Left hindlimb (tissue), 1 donor: Measurements from ENCODE around the gene DPT.
A peak's percentile ranks its signal among the peaks of the same experiment; 100 is the strongest.
"Not testable (repeated sequence)": the region's sequence is repeated elsewhere in the genome, so short reads cannot be mapped to it uniquely, and the experiment has no call there.

Experiments used
- DNase-seq: peaks from one replicate; pipeline ENCODE4 v3.0.0-alpha.2; 2018

DPT gene

DNA sequence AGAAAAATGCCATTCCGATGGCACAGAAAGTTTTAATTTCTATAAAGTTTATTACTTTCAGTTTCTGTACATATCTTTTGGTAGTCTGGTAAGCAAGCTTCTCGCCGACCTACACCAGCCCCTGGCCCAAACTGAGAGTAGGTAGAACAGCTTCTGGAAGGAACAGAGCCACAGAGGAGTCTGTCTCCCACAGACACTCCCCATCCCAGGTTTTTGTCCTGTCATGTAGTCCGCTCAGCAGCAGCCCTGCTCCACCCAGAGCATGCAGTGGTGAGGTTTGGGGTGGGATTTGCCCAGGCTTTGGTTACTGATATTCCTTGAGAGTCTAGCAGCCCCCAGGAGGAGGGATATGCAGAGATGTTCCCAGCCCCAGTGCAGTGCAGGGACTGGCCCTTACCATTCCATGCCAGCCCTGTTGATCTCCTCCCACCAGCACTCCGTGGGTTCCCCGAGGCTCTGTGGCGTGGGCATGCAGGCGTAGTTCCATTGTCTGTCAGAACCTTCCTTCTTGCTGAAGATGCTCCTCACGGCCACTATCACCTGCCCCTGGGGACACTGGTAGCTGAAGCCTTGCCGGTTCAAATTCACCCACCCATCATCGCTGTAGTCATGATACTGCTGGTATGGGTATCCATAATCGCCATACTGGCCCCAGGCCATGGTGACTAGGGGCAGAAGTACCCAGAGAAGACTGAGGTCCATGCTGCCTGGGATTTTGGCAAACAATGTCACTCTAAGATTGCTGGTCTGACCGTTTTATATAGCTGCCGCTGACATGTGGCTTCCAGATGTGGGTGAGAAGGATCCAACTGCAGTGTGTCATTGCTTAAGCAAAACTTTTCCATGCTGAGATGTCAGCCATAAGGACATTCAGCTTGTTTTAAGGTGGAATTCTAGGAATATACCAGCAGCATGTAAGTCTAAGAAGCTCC, at the start of gene DPT:
Gene DPT (minus strand): TSS at position 734 of the 932 bp plus-strand sequence. CDS start 32 bp downstream, at position 702.
- peak; percentile 84 for DNase-seq

DNA sequence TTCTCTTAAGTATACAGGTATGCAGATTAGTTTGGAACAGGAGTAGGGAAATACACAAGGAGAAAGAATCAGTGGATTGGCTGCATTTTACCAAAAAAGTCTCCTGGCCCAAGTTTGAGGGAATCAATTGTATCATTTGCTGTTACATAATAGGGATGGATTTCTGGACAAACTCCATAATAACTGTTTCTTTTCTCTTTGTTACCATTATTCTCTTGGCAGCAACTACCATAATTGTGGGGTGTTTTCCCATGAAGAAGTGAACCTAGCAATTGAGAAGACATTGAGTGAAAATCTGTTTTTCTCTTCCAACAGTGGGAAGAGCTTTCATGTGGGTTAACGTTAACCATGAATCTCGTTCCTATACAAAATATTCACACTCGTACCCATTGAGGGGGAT, 46.4 kb upstream of the DPT start:
- DNase-seq = no peak

- peak; percentile 54 for DNase-seq
Measured at GRCh38 chr1:168774241-168774640, 45.2 kb upstream of the DPT start.

DNA sequence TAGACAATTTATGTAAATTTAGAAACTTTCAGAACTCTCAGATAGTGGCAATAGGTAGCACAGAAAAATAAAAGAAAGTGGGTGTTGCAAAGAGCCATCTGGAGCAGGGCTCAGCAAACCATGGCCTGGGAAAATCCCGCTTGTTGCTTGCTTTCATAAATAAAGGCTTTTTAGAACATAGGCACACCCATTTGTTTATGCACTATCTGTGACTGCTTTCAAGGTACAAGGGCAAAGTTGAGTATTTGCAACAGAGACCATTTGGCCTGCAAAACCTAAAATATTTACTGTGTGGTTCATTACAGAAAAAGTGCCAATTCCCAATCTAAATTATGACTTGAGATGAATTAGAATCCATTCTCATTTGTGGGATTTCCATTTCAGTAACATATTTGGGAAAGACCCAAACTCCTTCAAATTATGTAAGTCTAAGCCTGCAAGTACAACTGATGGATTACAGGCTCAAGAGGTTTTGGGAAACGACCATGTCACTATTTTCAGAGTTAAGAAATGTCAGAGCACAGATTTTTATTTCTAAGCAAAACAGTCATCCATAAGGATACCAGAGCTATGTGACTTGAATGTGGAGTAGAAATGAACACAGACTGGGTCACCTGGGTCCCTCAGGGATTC, 43.5 kb upstream of the DPT start:
- DNase-seq = no peak

DNA sequence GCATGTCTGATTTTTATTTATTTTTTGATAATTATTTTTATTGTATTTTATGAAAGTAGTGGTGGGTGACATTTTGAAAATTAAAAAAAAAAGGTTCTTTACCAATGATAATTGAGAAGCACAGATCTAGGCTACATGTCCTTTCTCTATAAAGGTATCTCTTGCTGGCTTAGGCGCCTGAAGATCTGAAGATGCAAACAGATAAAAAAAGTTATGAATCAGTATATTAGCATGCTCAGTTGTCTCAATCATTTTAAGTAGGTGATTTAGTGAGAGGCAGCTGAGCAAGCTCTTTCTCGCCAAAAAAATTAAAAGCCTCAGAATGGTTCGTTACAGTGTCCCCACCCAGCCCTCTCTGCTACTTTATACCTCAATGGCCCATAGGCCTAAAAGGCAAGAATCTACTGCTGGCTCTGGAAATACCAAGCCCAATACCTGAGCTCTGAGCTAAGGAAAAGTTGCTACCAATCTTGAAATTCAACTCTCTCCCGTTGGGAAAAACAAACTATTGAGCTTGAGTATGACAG, 42.2 kb upstream of the DPT start:
- DNase-seq = no peak

- DNase-seq = not testable (repeated sequence)
Measured at GRCh38 chr1:168769893-168770292, 40.9 kb upstream of the DPT start.

DNA sequence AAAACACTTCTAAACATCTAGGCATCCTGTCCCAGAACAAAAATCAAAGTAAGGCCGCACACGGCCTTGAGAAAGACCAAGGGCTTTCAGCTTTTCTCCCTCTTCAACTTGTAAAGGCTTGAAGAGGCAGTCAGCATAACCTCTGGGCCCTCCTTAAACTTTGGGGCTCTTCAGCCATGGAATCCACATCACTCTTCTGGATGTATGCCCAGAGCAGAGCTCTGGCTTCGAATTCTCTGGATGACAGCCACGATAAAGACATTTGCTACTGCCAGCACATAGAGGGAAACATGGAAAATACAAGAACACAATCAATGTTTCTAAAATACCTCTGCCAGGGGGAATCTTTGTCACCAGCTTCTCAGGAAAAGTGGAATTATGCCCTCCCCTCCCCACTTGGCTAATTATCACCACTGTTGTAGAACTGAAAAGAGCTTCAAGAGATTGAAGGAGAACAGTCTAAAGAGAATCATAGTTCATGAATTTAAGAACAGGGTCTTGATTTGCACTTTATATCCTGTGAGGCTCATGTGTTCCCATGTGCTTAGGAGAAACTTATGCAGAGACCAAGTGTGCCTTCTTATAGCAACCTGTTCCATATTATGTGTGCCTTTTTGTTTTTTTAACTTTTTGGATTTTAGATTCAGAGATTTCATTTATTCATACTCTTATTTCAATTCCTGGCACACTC, 39.0 kb upstream of the DPT start:
- peak; percentile 83 for DNase-seq

DNA sequence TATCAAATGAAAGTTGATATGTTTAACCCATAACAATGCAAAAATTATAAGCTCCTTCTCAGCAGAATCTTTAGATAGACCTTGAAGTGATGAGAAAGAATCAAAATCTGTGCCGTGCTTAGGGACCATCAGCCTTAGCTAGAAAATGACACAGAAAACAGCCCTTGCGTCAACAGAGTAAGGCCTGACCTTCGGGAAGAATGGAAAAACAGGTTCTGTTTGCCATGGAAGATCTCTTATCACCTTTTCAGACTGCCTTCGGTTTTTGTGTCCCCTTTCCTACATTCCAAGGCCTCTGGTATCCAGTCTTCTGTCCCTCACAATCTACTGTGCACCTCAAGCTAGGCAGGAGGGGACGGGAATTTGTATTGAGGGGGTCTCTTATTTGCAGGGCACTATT, 37.6 kb upstream of the DPT start:
- no peak for DNase-seq

DNA sequence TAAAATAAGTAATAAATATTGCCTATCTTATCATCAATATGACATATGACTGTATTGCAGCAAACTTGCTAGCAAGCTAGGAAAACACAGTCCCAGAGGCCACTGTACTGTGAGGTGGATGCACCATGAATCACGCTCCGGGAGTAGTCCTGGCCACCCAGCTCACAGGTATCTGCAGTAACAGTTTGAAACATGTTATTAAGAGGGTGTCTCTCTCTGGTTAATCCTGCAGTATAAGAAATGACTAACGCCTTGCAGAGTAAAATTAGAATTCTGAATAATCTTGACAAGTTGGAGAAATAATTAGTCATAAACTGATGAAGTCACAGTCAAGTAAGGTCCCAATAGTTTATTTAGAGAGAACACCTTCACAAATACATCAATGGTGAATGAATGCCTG, 34.0 kb upstream of the DPT start:
- DNase-seq = no peak

DNA sequence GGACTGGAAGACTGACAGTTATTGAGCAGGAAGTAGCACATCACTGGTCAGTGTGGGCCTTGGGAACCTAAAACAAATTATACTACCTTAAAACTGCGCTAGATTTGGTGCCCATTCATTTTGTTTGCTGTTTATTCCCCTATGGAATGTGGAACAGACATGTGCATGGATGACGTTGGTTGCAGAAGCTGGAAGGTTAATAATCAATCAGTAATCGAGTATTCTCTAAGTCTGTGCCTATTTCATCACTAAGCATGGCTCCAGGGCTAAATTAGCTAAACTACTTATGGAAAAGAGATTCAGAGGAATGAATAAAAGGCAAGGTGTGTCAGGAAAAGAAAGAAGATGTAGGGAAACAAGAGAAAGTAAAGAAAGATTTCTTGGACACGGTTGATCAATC, 33.5 kb upstream of the DPT start:
- no peak for DNase-seq

- no peak for DNase-seq
Measured at GRCh38 chr1:168760781-168761180, 31.8 kb upstream of the DPT start.

DNA sequence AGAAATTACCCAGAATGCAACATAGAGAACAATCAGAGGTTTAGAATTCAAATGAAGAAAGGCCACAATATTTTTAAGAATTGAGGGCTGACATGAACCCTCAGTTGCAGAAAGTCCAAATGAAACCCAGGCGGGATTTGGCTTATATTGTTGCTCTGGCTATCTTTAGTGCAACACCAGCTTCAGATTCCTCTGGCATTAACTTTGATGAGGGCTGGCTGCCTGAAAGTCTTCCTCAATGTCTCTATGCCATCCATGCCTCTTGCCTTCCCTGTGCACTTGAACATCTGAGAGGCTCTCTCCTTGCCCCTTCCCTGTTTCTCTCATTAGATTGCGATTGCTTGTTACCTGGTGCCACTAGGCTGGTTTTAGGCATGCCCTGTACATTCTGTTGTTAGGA, 31.2 kb upstream of the DPT start:
- DNase-seq = no peak

- DNase-seq = no peak
Measured at GRCh38 chr1:168759077-168759476, 30.1 kb upstream of the DPT start.

GRCh38 chr1:168758503-168758902, 29.5 kb upstream of the DPT start:
- no peak for DNase-seq

DNA sequence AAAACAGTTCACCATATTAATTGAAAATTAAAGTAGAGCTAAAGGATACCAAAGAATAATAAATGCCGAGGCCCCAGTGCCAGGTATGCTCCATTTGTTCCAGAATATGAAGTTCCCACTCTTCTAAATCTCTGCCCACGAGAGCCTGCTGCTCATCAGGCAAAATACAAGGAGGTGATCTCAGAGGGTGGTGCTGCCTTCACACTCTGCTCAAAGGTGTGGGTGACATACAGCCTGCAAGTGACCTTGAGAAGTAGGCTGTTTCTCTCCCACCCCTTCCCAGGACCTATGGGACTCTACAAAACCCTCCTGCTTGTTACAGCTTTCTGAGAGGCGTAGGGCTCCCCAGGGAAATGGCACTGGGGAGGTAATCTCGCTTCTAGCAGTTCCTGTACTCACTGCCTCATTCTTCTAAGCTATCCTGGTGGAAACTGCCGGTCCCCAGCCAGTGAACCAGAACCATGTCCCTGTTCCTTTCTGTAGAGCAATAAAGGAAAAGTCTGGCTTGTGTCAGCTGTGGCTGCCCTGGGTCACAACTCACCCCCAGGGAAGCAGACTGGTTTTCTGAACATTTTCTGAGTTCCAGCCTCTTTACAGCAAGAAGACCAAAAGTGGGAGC, 26.9 kb upstream of the DPT start:
- DNase-seq = no peak

DNA sequence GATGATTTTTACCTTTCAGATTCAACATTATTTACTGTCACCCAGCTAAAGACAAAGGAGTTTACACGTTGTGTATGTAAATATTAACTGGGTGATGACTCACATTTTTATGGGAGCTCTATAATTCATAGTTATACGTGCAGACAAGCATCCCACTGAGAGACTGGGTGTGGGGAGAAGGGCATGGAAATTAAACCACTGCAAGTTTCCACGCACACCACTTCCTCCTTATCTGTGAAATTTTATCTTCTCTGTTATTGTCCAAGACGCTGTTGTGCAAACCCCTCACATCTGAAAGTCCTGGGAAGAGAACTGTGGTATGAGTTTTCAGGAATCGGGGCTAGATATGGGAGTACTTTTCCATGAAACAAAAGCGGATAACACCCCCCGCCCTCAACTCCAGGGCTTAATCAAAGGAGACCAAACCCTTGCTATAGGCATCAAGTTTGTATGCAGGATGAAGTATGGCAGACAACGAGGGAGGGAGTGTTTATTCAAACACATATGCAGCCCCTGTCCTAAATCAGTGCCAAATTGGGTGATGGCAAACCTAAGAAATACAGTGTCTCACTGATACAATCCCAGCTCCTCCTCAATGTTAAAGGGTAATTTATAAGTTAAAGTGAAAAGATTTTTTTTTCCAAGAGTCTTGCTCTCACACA, 23.3 kb upstream of the DPT start:
- no peak for DNase-seq

DNA sequence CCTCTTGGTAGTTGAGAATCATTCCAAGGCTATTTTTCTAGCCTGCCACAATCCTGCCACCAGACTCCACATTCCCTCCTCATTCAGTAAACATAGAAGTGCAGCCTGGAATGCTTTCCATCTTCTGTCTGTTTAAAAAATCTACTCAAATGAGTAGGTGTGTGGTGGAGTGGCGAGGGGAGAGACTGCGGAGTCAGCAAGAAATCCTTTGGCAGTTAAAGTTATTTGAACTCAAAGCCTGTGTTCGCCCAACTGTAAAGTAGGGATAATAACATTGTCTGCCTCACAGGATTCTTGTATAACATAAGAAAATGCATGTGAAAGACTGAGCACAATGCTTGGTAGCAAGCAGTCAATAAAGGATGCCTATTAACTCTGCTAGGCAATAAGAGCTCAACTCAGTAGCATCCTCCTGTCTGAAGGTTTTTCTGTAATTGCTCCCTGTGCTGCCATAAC, 22.2 kb upstream of the DPT start:
- DNase-seq = peak; percentile 64

DNA sequence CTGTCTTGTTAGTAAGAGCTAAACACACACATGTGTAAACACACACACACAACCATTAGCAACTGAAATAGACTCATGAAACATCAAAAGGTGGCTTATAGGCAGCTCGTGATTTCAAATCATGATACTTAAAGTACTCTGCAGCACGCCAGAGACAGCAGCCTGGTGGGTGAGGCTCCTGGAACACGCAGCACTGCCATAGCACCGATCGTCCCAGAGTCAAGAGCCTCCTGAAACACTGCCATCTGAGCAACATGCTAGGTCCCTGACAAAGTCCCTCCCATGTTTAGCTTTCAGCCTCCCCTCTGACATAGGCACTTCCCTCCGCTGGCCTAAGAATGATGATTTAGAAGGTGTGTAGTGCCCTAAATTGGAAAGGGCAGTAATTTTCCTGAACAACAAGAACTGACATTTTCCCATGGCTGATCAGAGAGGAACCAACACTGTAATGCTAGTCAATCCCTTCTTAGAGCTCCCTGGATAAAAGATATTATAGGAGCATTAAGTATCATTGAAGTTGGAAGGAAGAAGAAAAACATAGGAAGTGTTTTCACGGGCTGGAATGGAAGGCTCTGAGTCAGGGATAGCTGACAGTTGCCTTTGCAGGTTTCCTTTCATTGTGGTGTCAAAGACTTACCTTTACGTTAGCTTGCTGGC, 14.1 kb upstream of the DPT start:
- no peak for DNase-seq

DNA sequence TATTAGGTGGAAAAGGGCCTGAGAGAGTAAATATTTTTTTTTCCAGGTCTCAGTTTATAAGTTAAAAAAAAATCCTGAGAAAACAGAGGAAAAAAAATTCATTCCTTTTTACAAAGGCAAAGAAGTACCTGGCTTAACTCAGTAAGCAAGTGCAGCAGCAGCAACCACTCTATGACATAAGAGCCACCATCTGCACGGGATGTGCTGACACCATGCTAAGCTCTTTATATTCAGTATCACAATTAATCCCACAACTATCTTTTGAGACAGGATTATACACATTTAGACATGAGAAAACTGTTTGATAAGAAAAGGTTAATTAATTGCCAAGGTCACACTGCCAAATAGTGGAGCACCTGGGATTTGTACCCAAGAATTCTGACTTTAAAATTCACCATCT, 13.4 kb upstream of the DPT start:
- no peak for DNase-seq

GRCh38 chr1:168739908-168740307, 10.9 kb upstream of the DPT start:
- DNase-seq = no peak

DNA sequence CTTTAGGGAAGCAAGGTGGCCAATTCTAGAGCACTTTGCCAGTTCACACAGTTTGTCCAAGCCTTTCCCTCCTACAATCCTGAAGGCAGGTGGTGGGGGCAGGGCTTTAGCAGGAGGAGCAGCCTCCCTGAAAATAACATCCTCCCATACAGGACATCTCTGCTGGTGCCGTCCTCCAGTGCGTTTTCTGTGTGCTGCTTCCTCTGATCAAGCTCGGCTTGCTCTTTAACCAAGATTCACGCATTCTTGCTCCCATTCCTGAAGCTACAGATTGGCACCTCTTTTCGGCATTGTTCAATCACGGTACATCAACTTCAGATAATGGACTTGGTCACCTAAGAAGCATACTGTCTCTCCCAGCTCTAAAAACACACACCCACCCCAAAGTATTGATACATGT, 7.5 kb upstream of the DPT start:
- DNase-seq = no peak

- no peak for DNase-seq
Measured at GRCh38 chr1:168735974-168736373, 7.0 kb upstream of the DPT start.
